Neuronal stem cell (in vitro differentiated cells): Measurements from ENCODE around the gene ZNF207.

Experiments used
- DNase-seq: peaks from one replicate; pipeline ENCODE4 v3.0.0-alpha.2; 2013; ENCODE audit warnings: low spot score
- H2AFZ ChIP-seq: one replicate; pipeline ENCODE4 v1.6.1; 2013; ENCODE audit warnings: mild to moderate bottlenecking, low read length, inconsistent platforms
- H2AK5ac ChIP-seq: 2 replicates; pipeline ENCODE4 v1.6.1; 2013; ENCODE audit warnings: low read depth, mild to moderate bottlenecking, inconsistent platforms, low read length, moderate library complexity, mixed read lengths
- H2BK120ac ChIP-seq: 2 replicates; pipeline ENCODE4 v1.6.1; 2013; ENCODE audit warnings: low read depth, mild to moderate bottlenecking, inconsistent platforms, low read length, moderate library complexity, mixed read lengths
- H2BK12ac ChIP-seq: one replicate; pipeline ENCODE4 v1.6.1; 2013; ENCODE audit warnings: low read length, inconsistent platforms
- H2BK15ac ChIP-seq: 2 replicates; pipeline ENCODE4 v1.6.1; 2013; ENCODE audit warnings: mild to moderate bottlenecking, low read length, inconsistent platforms, mixed read lengths
- H2BK5ac ChIP-seq: one replicate; pipeline ENCODE4 v1.6.1; 2013; ENCODE audit warnings: inconsistent platforms, mild to moderate bottlenecking, low read length, moderate library complexity
- H3K14ac ChIP-seq: one replicate; pipeline ENCODE4 v1.6.1; 2013; ENCODE audit warnings: low read length, inconsistent platforms
- H3K18ac ChIP-seq: 2 replicates; pipeline ENCODE4 v1.6.1; 2013; ENCODE audit warnings: low read length, inconsistent platforms
- H3K23ac ChIP-seq: 2 replicates; pipeline ENCODE4 v1.6.1; 2013; ENCODE audit warnings: low read depth, mild to moderate bottlenecking, mixed read lengths, low read length, inconsistent platforms; ENCODE audit not compliant: poor library complexity
- H3K27ac ChIP-seq: replicated peaks from 3 replicates; pipeline ENCODE4 v1.5.1; 2013; ENCODE audit warnings: low read length, inconsistent platforms
- H3K27me3 ChIP-seq, 3 experiments: 2 replicates each; pipeline ENCODE4 v1.6.1; 2013; ENCODE audit warnings: low read length in 3 of 3, mild to moderate bottlenecking in 2 of 3, inconsistent platforms in 1 of 3, low read depth in 1 of 3, mixed read lengths in 1 of 3, moderate library complexity in 1 of 3; ENCODE audit not compliant: control insufficient read depth in 3 of 3, insufficient read depth in 3 of 3
- H3K36me3 ChIP-seq, 2 donors: replicated peaks in 1 of 2; 2 replicates each; pipeline ENCODE4 v1.6.1; 2013; ENCODE audit warnings: low read length in 2 of 2; ENCODE audit not compliant: control insufficient read depth in 2 of 2, insufficient read depth in 2 of 2
- H3K4ac ChIP-seq: 2 replicates; pipeline ENCODE4 v1.6.1; 2013; ENCODE audit warnings: inconsistent platforms, mild to moderate bottlenecking, low read length, moderate library complexity
- H3K4me1 ChIP-seq, 2 donors: 1 replicate in 1 of 2; 2 replicates in 1 of 2; pipeline ENCODE4 v1.6.1; 2013; ENCODE audit warnings: low read length in 2 of 2, low read depth in 1 of 2; ENCODE audit not compliant: control insufficient read depth in 2 of 2, insufficient read depth in 1 of 2
- H3K4me2 ChIP-seq: one replicate; pipeline ENCODE4 v1.6.1; 2013; ENCODE audit warnings: mild to moderate bottlenecking, low read length, inconsistent platforms; ENCODE audit not compliant: insufficient read depth, poor library complexity, severe bottlenecking
- H3K4me3 ChIP-seq, 2 donors: 2 replicates each; pipeline ENCODE4 v1.5.1; 2013; ENCODE audit warnings: low read length in 2 of 2, mild to moderate bottlenecking in 2 of 2, inconsistent platforms in 1 of 2, moderate library complexity in 1 of 2
- H3K79me1 ChIP-seq: one replicate; pipeline ENCODE4 v1.6.1; 2013; ENCODE audit warnings: low read depth, mild to moderate bottlenecking, inconsistent platforms, low read length, moderate library complexity
- H3K9ac ChIP-seq: one replicate; pipeline ENCODE4 v1.6.1; 2013; ENCODE audit warnings: mild to moderate bottlenecking, low read depth, low read length, inconsistent platforms; ENCODE audit not compliant: poor library complexity
- H3K9me3 ChIP-seq, 2 donors: replicated peaks in 1 of 2; 2 replicates each; pipeline versions ENCODE3 to v1.6.1; 2013; ENCODE audit warnings: low read length in 2 of 2, mild to moderate bottlenecking in 2 of 2, inconsistent platforms in 1 of 2, low read depth in 1 of 2, mixed read lengths in 1 of 2, moderate library complexity in 1 of 2; ENCODE audit not compliant: control insufficient read depth in 2 of 2, insufficient read depth in 1 of 2
- H4K8ac ChIP-seq: one replicate; pipeline ENCODE4 v1.6.1; 2013; ENCODE audit warnings: low read depth, mild to moderate bottlenecking, inconsistent platforms, low read length, moderate library complexity
- H4K91ac ChIP-seq: one replicate; pipeline ENCODE4 v1.6.1; 2013; ENCODE audit warnings: low read length, low read depth, mild to moderate bottlenecking, inconsistent platforms; ENCODE audit not compliant: poor library complexity
- WGBS, 2 donors: extraction: QIAGEN DNeasy Blood & Tissue Kit; methylation state at CpG; one replicate each; pipeline ENCODE4 v1.1.7; 2013; ENCODE audit warnings: missing lambda C conversion rate in 2 of 2, mixed read lengths in 1 of 2; ENCODE audit not compliant: insufficient read length in 2 of 2, insufficient replicate concordance in 1 of 2; ENCODE audit errors: extremely low coverage in 2 of 2; 5-methylcytosine and 5-hydroxymethylcytosine counted together

ZNF207 gene

DNA sequence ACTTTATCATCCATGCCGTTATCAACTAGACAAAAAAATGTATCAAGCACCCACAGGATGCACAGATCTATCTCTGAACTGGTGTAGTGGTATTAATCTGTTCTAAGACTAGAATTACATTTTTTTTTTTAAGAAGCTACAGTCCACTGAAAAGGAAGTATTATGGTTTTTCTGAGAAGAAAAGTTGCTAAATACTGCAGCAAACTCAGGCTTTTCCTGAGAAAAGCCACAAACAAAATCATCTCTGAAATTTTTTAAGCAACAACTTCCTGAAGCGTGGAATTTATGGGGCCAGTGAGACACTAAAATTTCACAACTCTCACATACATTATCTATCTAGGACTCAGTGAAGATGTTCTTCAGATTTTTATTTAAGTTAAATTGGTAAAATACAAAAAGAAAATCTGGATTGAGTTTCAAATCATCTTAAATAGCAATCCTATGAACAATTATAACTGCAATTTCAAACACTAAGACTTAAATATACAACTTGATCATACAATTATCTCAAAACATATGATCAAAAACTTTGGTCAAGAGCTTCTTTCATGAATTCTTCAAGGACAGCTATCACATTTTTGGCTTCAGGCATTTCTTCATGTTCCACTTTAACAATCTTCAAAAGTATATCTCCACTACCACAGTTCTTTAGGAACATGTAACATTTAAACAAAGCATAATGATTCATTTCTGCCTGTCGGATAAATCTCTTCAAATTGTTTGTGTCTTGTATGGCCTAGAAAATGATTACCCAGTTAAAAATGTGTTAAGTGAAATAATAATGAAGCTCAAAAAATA is 18.5 kb upstream of the ZNF207 start:
- no peak overlapping the region for H3K14ac ChIP-seq
- no peaks in the 10 kb centered on the region for H3K4me1 ChIP-seq
- no peak overlapping the region for H3K9ac ChIP-seq
- H3K18ac ChIP-seq: no peak overlapping the region
- H2AFZ ChIP-seq: no peak overlapping the region
- H4K91ac ChIP-seq: no peak overlapping the region
- no peak overlapping the region for H2BK15ac ChIP-seq
- no peak overlapping the region for H2AK5ac ChIP-seq
- H3K9me3 ChIP-seq: peaks cover 0 to 2% of the 10 kb centered on the region in 2 donors
- H2BK5ac ChIP-seq: no peak overlapping the region
- H2BK120ac ChIP-seq: no peak overlapping the region
- H3K4me3 ChIP-seq: no peak overlapping the region
- H3K4ac ChIP-seq: no peak overlapping the region
- WGBS, 2 donors: no CpG with 5 or more reads among the region's 3 CpGs
- H2BK12ac ChIP-seq: no peak overlapping the region
- H3K36me3 ChIP-seq: peaks cover 7 to 61% of the 10 kb centered on the region in 2 donors
- no peak overlapping the region for H3K4me2 ChIP-seq
- no peak overlapping the region for H4K8ac ChIP-seq
- H3K23ac ChIP-seq: no peak overlapping the region
- no peak for DNase-seq
- H3K27me3 ChIP-seq: no peaks in the 10 kb centered on the region
- H3K27ac ChIP-seq: no peak overlapping the region
- H3K79me1 ChIP-seq: no peaks in the 10 kb centered on the region

DNA sequence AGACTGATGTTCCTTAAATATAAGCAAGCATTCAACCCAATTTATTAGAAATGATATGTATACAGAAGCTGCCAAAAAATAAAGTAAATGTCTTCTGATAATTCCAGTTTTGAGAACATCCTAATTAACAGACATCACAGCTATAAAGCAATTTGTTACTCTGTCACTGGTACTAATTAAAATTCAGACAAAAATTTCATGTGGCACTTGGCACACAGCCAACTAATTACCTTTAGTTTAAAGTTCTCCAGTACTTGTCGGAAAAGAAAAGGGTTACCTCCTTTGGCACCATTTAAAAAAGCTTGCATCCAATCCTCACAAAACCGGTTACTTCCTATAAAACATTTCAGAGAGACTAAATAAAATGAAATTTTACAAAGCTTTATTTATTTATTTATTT is 16.8 kb upstream of the ZNF207 start:
- no peak overlapping the region for H3K9ac ChIP-seq
- peaks cover 0 to 2% of the 10 kb centered on the region in 2 donors for H3K9me3 ChIP-seq
- H3K18ac ChIP-seq: no peak overlapping the region
- no peak overlapping the region for H3K14ac ChIP-seq
- H3K27ac ChIP-seq: no peak overlapping the region
- no peak overlapping the region for H3K23ac ChIP-seq
- H2BK12ac ChIP-seq: no peak overlapping the region
- H2BK120ac ChIP-seq: no peak overlapping the region
- H2BK5ac ChIP-seq: no peak overlapping the region
- no peak for DNase-seq
- H3K4me3 ChIP-seq: no peak overlapping the region
- H3K27me3 ChIP-seq: no peaks in the 10 kb centered on the region
- no peak overlapping the region for H4K8ac ChIP-seq
- H3K4me2 ChIP-seq: no peak overlapping the region
- no peak overlapping the region for H2AFZ ChIP-seq
- no peaks in the 10 kb centered on the region for H3K4me1 ChIP-seq
- H3K79me1 ChIP-seq: no peaks in the 10 kb centered on the region
- H3K36me3 ChIP-seq: peaks cover 15 to 78% of the 10 kb centered on the region in 2 donors
- H2AK5ac ChIP-seq: no peak overlapping the region
- WGBS, 2 donors: no CpG with 5 or more reads among the region's 2 CpGs
- H4K91ac ChIP-seq: no peak overlapping the region
- H2BK15ac ChIP-seq: no peak overlapping the region
- H3K4ac ChIP-seq: no peak overlapping the region

DNA sequence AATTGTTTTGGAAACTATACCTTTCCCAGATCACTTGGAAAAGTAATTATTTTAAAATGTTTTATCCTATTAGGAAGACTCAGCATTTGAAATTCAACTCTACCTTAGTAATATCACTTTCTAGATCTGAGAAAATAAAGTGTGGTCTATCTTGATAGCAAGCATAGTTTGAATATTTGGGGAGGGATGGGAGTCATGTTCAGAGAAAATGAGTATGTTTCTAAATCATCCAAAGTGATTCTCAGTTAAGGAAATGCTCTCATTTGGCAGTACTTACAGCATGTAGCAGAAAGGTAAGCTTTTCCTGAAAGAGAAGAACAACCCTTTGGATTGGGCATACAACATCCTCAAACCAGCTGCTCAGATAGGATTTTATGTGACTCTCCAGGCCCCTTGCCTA is 14.9 kb upstream of the ZNF207 start:
- Histone ChIP-seq H3K9ac (no peak overlapping the region), H3K4me1 (no peaks in the 10 kb centered on the region), H3K9me3 (peaks cover 0 to 2% of the 10 kb centered on the region in 2 donors), H2AK5ac (no peak overlapping the region), H4K8ac (no peak overlapping the region), H4K91ac (no peak overlapping the region), H3K18ac (no peak overlapping the region), H2AFZ (no peak overlapping the region), H3K4me3 (no peak overlapping the region), H2BK5ac (no peak overlapping the region), H3K14ac (no peak overlapping the region), H3K79me1 (no peaks in the 10 kb centered on the region), H3K27ac (no peak overlapping the region), H3K4me2 (no peak overlapping the region), H2BK15ac (no peak overlapping the region), H3K27me3 (no peaks in the 10 kb centered on the region), H2BK12ac (no peak overlapping the region), H2BK120ac (no peak overlapping the region), H3K23ac (no peak overlapping the region), H3K36me3 (peaks cover 22 to 95% of the 10 kb centered on the region in 2 donors), H3K4ac (no peak overlapping the region)
- DNase-seq: no peak

- no peaks in the 10 kb centered on the region for H3K79me1 ChIP-seq
- H2AFZ ChIP-seq: no peak overlapping the region
- H4K91ac ChIP-seq: no peak overlapping the region
- H3K4ac ChIP-seq: no peak overlapping the region
- no peak overlapping the region for H4K8ac ChIP-seq
- H3K9ac ChIP-seq: no peak overlapping the region
- no peak overlapping the region for H3K27ac ChIP-seq
- H3K4me1 ChIP-seq: no peaks in the 10 kb centered on the region
- H3K14ac ChIP-seq: no peak overlapping the region
- H3K4me3 ChIP-seq: no peak overlapping the region
- peaks cover 22 to 93% of the 10 kb centered on the region in 2 donors for H3K36me3 ChIP-seq
- H3K23ac ChIP-seq: no peak overlapping the region
- no peak overlapping the region for H2AK5ac ChIP-seq
- no CpG with 5 or more reads among the region's 4 CpGs for WGBS, 2 donors
- H2BK15ac ChIP-seq: no peak overlapping the region
- no peak overlapping the region for H3K18ac ChIP-seq
- H2BK5ac ChIP-seq: no peak overlapping the region
- no peak overlapping the region for H2BK12ac ChIP-seq
- peaks cover 0 to 2% of the 10 kb centered on the region in 2 donors for H3K9me3 ChIP-seq
- H3K27me3 ChIP-seq: no peaks in the 10 kb centered on the region
- no peak overlapping the region for H3K4me2 ChIP-seq
- no peak overlapping the region for H2BK120ac ChIP-seq
- DNase-seq: no peak
These were observed 14.3 kb upstream of the ZNF207 start for GRCh38 chr17:32335687-32336086.
